Fibroblast of skin of abdomen (primary cell): ENCODE results near the gene KRT33B.

Source experiments
- DNase-seq: peaks from one replicate; pipeline ENCODE4 v3.0.0-alpha.2; 2013

KRT33B gene

DNA sequence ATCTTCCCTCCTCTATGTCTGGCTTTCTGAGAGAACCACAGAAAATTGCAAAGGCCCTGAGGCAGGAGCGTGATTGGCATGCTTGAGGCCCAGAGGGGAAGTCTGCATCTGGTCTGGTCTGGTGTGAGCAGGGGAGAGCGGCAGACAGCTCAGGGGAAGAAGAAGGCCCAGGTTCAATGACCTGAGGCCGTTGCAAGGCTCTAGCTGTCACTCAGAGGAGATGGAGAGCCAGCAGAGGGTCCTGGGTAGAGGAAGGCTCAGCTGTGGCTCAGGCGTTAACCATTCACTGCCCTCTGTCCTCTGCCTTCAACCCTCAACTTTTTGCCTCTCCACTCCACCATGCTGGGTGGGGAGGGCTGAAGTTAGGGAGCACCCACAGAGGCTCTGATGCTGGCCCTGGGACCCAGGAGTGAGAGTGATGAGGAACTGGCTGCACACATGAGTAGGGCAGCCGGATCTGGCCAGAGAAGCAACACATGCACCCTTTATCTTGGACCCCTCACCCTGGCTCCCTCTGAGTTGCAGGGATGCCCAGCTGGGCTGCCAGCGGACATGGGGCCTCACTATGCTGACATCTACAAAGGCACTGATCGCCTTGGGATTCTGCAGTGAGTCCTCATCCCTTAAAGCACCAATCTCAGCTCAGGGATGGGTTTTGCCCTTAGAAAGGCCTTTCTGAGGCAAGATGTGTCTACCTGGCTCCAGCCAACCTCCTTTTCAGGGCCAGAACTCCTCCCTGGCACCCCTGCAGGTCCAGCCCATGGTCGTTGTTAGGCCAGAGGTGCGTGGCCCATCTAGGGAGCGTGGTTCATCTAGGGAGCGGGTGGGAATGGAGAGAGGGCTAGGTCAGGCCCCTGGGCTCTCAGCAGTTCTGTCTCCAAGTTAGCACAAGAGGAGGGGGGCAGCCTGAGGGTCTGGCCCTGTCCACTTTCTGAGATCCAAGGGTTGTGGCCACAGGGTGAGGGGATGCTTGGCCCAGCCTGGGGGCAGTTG, 46.4 kb downstream of the KRT33B start:
- no peak for DNase-seq

DNA sequence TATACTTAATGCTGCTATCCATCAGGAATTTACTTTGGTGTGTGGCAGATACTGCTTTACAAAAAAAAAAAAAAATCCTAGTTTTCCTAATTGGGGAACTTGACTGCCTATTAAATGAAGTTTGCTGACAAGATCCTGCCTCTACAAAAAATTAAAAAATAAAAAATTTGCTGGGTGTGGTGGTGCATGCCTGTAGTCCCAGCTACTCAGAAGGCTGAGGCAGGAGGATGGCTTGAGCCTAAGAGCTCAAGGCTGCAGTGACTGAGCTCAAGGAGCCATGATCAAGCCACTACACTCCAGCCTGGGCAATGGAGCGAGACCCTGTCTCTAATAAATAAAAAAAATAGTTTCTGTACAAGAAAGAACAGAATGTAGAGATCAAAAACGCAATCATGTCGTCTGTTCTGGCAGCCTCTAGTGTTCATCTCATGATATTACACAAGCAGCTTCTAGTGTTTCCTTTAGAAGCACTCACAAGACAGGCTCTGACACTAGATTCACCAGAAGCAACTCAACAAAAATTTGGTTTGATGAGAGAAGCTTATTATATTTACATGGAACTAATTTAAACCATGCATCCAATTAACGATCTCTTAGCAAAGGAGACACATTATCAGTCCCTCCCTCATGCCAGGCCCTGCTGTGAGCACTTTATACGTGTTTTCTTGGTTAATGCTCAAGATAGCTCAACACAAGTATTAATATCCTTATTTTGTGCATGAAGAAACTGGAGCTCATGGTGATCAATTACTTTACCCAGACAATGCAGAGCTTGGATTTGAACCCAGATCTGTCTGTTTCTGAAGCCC, 47.3 kb downstream of the KRT33B start:
- peak; percentile 73 for DNase-seq

- no peak for DNase-seq
Observed at GRCh38 chr17:41318231-41318630, 51.4 kb downstream of the KRT33B start.

GRCh38 chr17:41315814-41316445, 53.7 kb downstream of the KRT33B start:
- DNase-seq = no peak

GRCh38 chr17:41315204-41315794, 54.3 kb downstream of the KRT33B start, which contains the start of gene KRTAP17-1:
KRTAP17-1 (minus strand) TSS chr17:41315710; CDS start chr17:41315650, 60 bp downstream.
- no peak for DNase-seq
